Caco-2 (cell line): Measurements from ENCODE around the gene ZNF582. TPM values are rescaled to one million over a fixed set of nuclear protein-coding genes. Genes with fewer than 3 reads are reported as not detected.

ENCODE experiments used
- BruUV-seq: library from RNA; stranded (reverse); fragments of 400-500 nt; replicated peaks from 2 replicates; lab custom pipeline; 2021; lab: Mats Ljungman, UMichigan
- CTCF ChIA-PET: fragments of 300-600 bp; sonication (Branson Sonifier 250); formaldehyde crosslinking; loops from one replicate; lab custom pipeline; 2022; ENCODE audit warnings: antibody characterized with exemption; lab: Charles Lee
- POLR2A ChIA-PET: fragments of 300-600 bp; sonication (Branson Sonifier 250); formaldehyde crosslinking; loops from one replicate; lab custom pipeline; 2022; ENCODE audit warnings: antibody characterized with exemption; lab: Charles Lee
- DNase-seq, 2 experiments: peaks; one replicate each; pipeline versions ENCODE4 v3.0.0 to v3.0.0-alpha.2; 2020 to 2022
- H3K27me3 ChIP-seq: replicated peaks from 2 replicates; pipeline ENCODE4 v1.6.0; 2011; ENCODE audit warnings: low read length; ENCODE audit not compliant: control insufficient read depth, insufficient read depth
- H3K36me3 ChIP-seq: 2 replicates; pipeline ENCODE4 v1.5.1; 2011; ENCODE audit warnings: low read length; ENCODE audit not compliant: control insufficient read depth, insufficient read depth
- H3K4me1 ChIP-seq: fragments of 250-450 bp; sonication (Bioruptor Pico); 2 replicates; pipeline ENCODE4 v1.5.1; 2020; ENCODE audit warnings: mild to moderate bottlenecking
- H3K4me3 ChIP-seq: 2 replicates; pipeline ENCODE4 v1.5.1; 2011; ENCODE audit warnings: low read depth, mild to moderate bottlenecking, control low read depth, low read length
- H3K9me3 ChIP-seq: fragments of 250-450 bp; sonication (Bioruptor Pico); 2 replicates; pipeline ENCODE4 v1.5.1; 2020; ENCODE audit warnings: mild to moderate bottlenecking, moderate library complexity
- H3K27ac Mint-ChIP-seq: one replicate; pipeline ENCODE4 v1.8.0; 2022; ENCODE audit warnings: mixed read lengths; ENCODE audit not compliant: unreplicated experiment
- H3K27me3 Mint-ChIP-seq: one replicate; pipeline ENCODE4 v1.8.0; 2022; ENCODE audit warnings: mixed read lengths; ENCODE audit not compliant: insufficient read depth, unreplicated experiment
- H3K36me3 Mint-ChIP-seq: one replicate; pipeline ENCODE4 v1.8.0; 2022; ENCODE audit warnings: mild to moderate bottlenecking, mixed read lengths; ENCODE audit not compliant: insufficient read depth, unreplicated experiment
- H3K4me1 Mint-ChIP-seq: one replicate; pipeline ENCODE4 v1.8.0; 2022; ENCODE audit warnings: low read depth, mixed read lengths; ENCODE audit not compliant: unreplicated experiment
- H3K4me3 Mint-ChIP-seq: one replicate; pipeline ENCODE4 v1.8.0; 2022; ENCODE audit warnings: mild to moderate bottlenecking, moderate library complexity, mixed read lengths; ENCODE audit not compliant: unreplicated experiment
- H3K9me3 Mint-ChIP-seq: one replicate; pipeline ENCODE4 v1.8.0; 2022; ENCODE audit warnings: mixed read lengths; ENCODE audit not compliant: unreplicated experiment
- intact Hi-C: fragments of 100-400 bp; cut with micrococcal nuclease; formaldehyde crosslinking; loops from one replicate; pipeline ENCODE4 v1.10.0; 2022; ENCODE audit not compliant: unreplicated experiment
- total RNA-seq: library from RNA; stranded (reverse); gene quantifications from 2 replicates; pipeline ENCODE4 v1.2.3, GENCODE V29; 2022
- TF ChIP-seq, protein P1 (sequence below), 2 experiments: fragments of 200-600 bp in 1 of 2; IDR thresholded peaks; 1 replicate in 1 of 2; 2 replicates in 1 of 2; pipeline versions ENCODE4 v1.5.1 to v1.8.0; 2011 to 2022; ENCODE audit warnings: antibody characterized with exemption in 1 of 2, control low read depth in 1 of 2, inconsistent platforms in 1 of 2, low read depth in 1 of 2, low read length in 1 of 2, mild to moderate bottlenecking in 1 of 2, moderate library complexity in 1 of 2; ENCODE audit not compliant: insufficient read depth in 1 of 2, severe bottlenecking in 1 of 2, unreplicated experiment in 1 of 2

Gene ZNF582
- total RNA-seq, 1 experiment from 2014 or later = not detected

- DNase-seq = no peak
- intact Hi-C loops = no loop called here
- CTCF ChIA-PET = no interaction called here
- Histone ChIP-seq H3K27me3 (no peaks in the 10 kb centered on the region), H3K36me3 (no peaks in the 10 kb centered on the region), H3K4me3 (no peak overlapping the region), H3K4me1 (no peaks in the 10 kb centered on the region), H3K9me3 (peaks cover 23% of the 10 kb centered on the region)
- Mint-ChIP-seq H3K36me3 (no peaks in the 10 kb centered on the region), H3K27ac (no peak overlapping the region), H3K4me3 (no peak overlapping the region), H3K9me3 (peaks cover 69% of the 10 kb centered on the region), H3K27me3 (no peaks in the 10 kb centered on the region), H3K4me1 (no peaks in the 10 kb centered on the region)
- TF ChIP-seq, protein P1, sequence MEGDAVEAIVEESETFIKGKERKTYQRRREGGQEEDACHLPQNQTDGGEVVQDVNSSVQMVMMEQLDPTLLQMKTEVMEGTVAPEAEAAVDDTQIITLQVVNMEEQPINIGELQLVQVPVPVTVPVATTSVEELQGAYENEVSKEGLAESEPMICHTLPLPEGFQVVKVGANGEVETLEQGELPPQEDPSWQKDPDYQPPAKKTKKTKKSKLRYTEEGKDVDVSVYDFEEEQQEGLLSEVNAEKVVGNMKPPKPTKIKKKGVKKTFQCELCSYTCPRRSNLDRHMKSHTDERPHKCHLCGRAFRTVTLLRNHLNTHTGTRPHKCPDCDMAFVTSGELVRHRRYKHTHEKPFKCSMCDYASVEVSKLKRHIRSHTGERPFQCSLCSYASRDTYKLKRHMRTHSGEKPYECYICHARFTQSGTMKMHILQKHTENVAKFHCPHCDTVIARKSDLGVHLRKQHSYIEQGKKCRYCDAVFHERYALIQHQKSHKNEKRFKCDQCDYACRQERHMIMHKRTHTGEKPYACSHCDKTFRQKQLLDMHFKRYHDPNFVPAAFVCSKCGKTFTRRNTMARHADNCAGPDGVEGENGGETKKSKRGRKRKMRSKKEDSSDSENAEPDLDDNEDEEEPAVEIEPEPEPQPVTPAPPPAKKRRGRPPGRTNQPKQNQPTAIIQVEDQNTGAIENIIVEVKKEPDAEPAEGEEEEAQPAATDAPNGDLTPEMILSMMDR (IDR thresholded peaks at IDR 0.05; ENCODE audit: insufficient read depth in 1 of 2, low read depth in 1 of 2, low read length in 1 of 2, severe bottlenecking in 1 of 2, unreplicated experiment in 1 of 2) = no peak
- BruUV-seq = no TSS peak
- POLR2A ChIA-PET = no interaction called here
Observed at GRCh38 chr19:56398809-56399208, 5.5 kb upstream of the ZNF582 start.

- H3K27ac Mint-ChIP-seq = no peak overlapping the region
- BruUV-seq = no TSS peak
- no peaks in the 10 kb centered on the region for H3K27me3 ChIP-seq
- no peak for DNase-seq
- no peaks in the 10 kb centered on the region for H3K4me1 ChIP-seq
- no peaks in the 10 kb centered on the region for H3K36me3 Mint-ChIP-seq
- H3K4me1 Mint-ChIP-seq = no peaks in the 10 kb centered on the region
- POLR2A ChIA-PET = no interaction called here
- H3K4me3 Mint-ChIP-seq = no peak overlapping the region
- H3K9me3 Mint-ChIP-seq = peaks cover 50% of the 10 kb centered on the region
- no peaks in the 10 kb centered on the region for H3K27me3 Mint-ChIP-seq
- no peak overlapping the region for H3K4me3 ChIP-seq
- TF ChIP-seq, protein P1 (IDR thresholded peaks at IDR 0.05; ENCODE audit: insufficient read depth in 1 of 2, low read depth in 1 of 2, low read length in 1 of 2, severe bottlenecking in 1 of 2, unreplicated experiment in 1 of 2) = no peak
- H3K36me3 ChIP-seq = no peaks in the 10 kb centered on the region
- CTCF ChIA-PET = no interaction called here
- intact Hi-C loops = no loop called here
- H3K9me3 ChIP-seq = peaks cover 4% of the 10 kb centered on the region
Observed at GRCh38 chr19:56383826-56384605, 9.3 kb downstream of the ZNF582 start.

DNA sequence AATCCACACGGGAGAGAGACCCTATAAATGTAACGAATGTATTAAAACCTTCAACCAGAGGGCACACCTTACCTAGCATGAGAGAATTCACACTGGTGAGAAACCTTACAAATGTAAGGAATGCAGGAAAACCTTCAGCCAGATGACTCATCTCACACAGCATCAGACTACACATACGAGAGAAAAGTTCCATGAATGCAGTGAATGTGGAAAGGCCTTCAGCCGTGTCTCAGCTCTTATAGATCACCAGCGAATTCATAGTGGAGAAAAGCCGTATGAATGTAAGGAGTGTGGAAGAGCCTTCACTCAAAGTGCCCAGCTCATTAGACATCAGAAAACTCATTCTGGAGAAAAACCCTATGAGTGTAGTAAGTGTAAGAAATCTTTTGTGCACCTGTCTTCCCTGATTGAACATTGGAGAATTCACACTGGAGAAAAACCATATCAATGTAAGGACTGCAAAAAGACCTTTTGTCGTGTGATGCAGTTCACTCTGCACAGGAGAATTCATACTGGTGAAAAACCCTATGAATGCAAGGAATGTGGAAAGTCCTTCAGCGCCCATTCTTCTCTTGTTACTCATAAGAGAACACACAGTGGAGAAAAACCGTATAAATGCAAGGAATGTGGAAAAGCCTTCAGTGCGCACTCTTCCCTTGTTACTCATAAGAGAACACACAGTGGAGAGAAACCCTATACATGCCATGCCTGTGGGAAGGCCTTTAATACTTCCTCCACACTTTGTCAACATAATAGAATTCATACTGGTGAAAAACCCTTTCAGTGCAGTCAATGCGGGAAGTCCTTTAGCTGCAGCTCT lies 16.0 kb downstream of the ZNF582 start:
- TF ChIP-seq, protein P1 (IDR thresholded peaks at IDR 0.05; ENCODE audit: insufficient read depth in 1 of 2, low read depth in 1 of 2, low read length in 1 of 2, severe bottlenecking in 1 of 2, unreplicated experiment in 1 of 2) = no peak
- DNase-seq = no peak

More for the DNA sequence above, 16.0 kb downstream of the ZNF582 start:
- H3K36me3 Mint-ChIP-seq = no peaks in the 10 kb centered on the region
- Histone ChIP-seq H3K4me3 (no peak overlapping the region), H3K4me1 (no peaks in the 10 kb centered on the region), H3K36me3 (no peaks in the 10 kb centered on the region), H3K27me3 (no peaks in the 10 kb centered on the region), H3K9me3 (peaks cover 20% of the 10 kb centered on the region)
- ChIA-PET CTCF (no interaction called here), POLR2A (no interaction called here)
- intact Hi-C loops = no loop called here
- H3K27ac Mint-ChIP-seq = no peak overlapping the region
- no peak overlapping the region for H3K4me3 Mint-ChIP-seq
- no peaks in the 10 kb centered on the region for H3K4me1 Mint-ChIP-seq
- peaks cover 50% of the 10 kb centered on the region for H3K9me3 Mint-ChIP-seq
- H3K27me3 Mint-ChIP-seq = no peaks in the 10 kb centered on the region
- no TSS peak for BruUV-seq
